ENCODE results near the gene NACC2.

The NACC2 gene

GRCh38 chr9:136088481-136088938 lies 6.6 kb downstream of the NACC2 start:
- ATAC-seq = no peak
- TF ChIP-seq TCF4 (CRISPR knock-in tag; IDR thresholded peaks at IDR 0.05; ENCODE audit: borderline replicate concordance) = no peak
- no peak for TF ChIP-seq ZNF8 (CRISPR knock-in tag; IDR thresholded peaks at IDR 0.05)
- TF ChIP-seq CSDC2 (CRISPR knock-in tag; IDR thresholded peaks at IDR 0.05) = no peak
- no peak for TF ChIP-seq PPARA (CRISPR knock-in tag; IDR thresholded peaks at IDR 0.05; ENCODE audit: borderline replicate concordance)
- no peak for TF ChIP-seq ZC3H10 (CRISPR knock-in tag; IDR thresholded peaks at IDR 0.05)
- TF ChIP-seq CSRNP3 (CRISPR knock-in tag; IDR thresholded peaks at IDR 0.05) = no peak
- TF ChIP-seq SNAI2 (CRISPR knock-in tag; IDR thresholded peaks at IDR 0.05) = no peak
- TF ChIP-seq ARNTL (CRISPR knock-in tag; IDR thresholded peaks at IDR 0.05; ENCODE audit: borderline replicate concordance, low read depth) = no peak
- TF ChIP-seq BACH2 (CRISPR knock-in tag; IDR thresholded peaks at IDR 0.05; ENCODE audit: borderline replicate concordance) = no peak

GRCh38 chr9:136087741-136088480 lies 7.2 kb downstream of the NACC2 start:
- no peak for TF ChIP-seq SNAI2 (CRISPR knock-in tag; IDR thresholded peaks at IDR 0.05)
- no peak for TF ChIP-seq ISL1 (CRISPR knock-in tag; IDR thresholded peaks at IDR 0.05)
- no peak for TF ChIP-seq CSDC2 (CRISPR knock-in tag; IDR thresholded peaks at IDR 0.05)
- no peak for TF ChIP-seq ESRRG (CRISPR knock-in tag; IDR thresholded peaks at IDR 0.05)
- no peak for TF ChIP-seq ZNF565 (CRISPR knock-in tag; conservative IDR thresholded peaks at IDR 0.05; ENCODE audit: low read depth)
- TF ChIP-seq TCF4 (CRISPR knock-in tag; IDR thresholded peaks at IDR 0.05; ENCODE audit: borderline replicate concordance) = no peak
- no peak for TF ChIP-seq BACH2 (CRISPR knock-in tag; IDR thresholded peaks at IDR 0.05; ENCODE audit: borderline replicate concordance)
- TF ChIP-seq ZC3H10 (CRISPR knock-in tag; IDR thresholded peaks at IDR 0.05) = no peak
- TF ChIP-seq CREB5 (CRISPR knock-in tag; IDR thresholded peaks at IDR 0.05; ENCODE audit: low read depth) = no peak
- no peak for TF ChIP-seq PPARA (CRISPR knock-in tag; IDR thresholded peaks at IDR 0.05; ENCODE audit: borderline replicate concordance)
- TF ChIP-seq ARNTL (CRISPR knock-in tag; IDR thresholded peaks at IDR 0.05; ENCODE audit: borderline replicate concordance, low read depth) = no peak
- no peak for TF ChIP-seq ZNF70 (CRISPR knock-in tag; IDR thresholded peaks at IDR 0.05)
- no peak for TF ChIP-seq RARB (CRISPR knock-in tag; IDR thresholded peaks at IDR 0.05)
- no peak for TF ChIP-seq PATZ1 (CRISPR knock-in tag; IDR thresholded peaks at IDR 0.05; ENCODE audit: borderline replicate concordance)
- TF ChIP-seq OSR1 (CRISPR knock-in tag; IDR thresholded peaks at IDR 0.05) = no peak
- TF ChIP-seq ZFP3 (CRISPR knock-in tag; IDR thresholded peaks at IDR 0.05) = no peak
- TF ChIP-seq GLIS3 (CRISPR knock-in tag; IDR thresholded peaks at IDR 0.05) = no peak
- no peak for TF ChIP-seq TOX (CRISPR knock-in tag; IDR thresholded peaks at IDR 0.05; ENCODE audit: borderline replicate concordance)
- TF ChIP-seq POU6F1 (CRISPR knock-in tag; IDR thresholded peaks at IDR 0.05; ENCODE audit: borderline replicate concordance, low read depth) = no peak
- ATAC-seq = no peak

- ATAC-seq = no peak
- TF ChIP-seq TCF4 (CRISPR knock-in tag; IDR thresholded peaks at IDR 0.05; ENCODE audit: borderline replicate concordance) (no peak), ZC3H10 (CRISPR knock-in tag; IDR thresholded peaks at IDR 0.05) (no peak), ESRRG (CRISPR knock-in tag; IDR thresholded peaks at IDR 0.05) (no peak), SNAI2 (CRISPR knock-in tag; IDR thresholded peaks at IDR 0.05) (no peak), ZNF565 (CRISPR knock-in tag; conservative IDR thresholded peaks at IDR 0.05; ENCODE audit: low read depth) (no peak), CSDC2 (CRISPR knock-in tag; IDR thresholded peaks at IDR 0.05) (no peak), ZFP3 (CRISPR knock-in tag; IDR thresholded peaks at IDR 0.05) (no peak), ZNF70 (CRISPR knock-in tag; IDR thresholded peaks at IDR 0.05) (no peak), CSRNP3 (CRISPR knock-in tag; IDR thresholded peaks at IDR 0.05) (no peak), RARB (CRISPR knock-in tag; IDR thresholded peaks at IDR 0.05) (no peak), TOX (CRISPR knock-in tag; IDR thresholded peaks at IDR 0.05; ENCODE audit: borderline replicate concordance) (no peak), TSHZ2 (CRISPR knock-in tag; IDR thresholded peaks at IDR 0.05) (no peak), ARNTL (CRISPR knock-in tag; IDR thresholded peaks at IDR 0.05; ENCODE audit: borderline replicate concordance, low read depth) (no peak), ISL1 (CRISPR knock-in tag; IDR thresholded peaks at IDR 0.05) (no peak)
Observed at GRCh38 chr9:136086951-136087740, 7.9 kb downstream of the NACC2 start.
